ENCODE results near the gene SPARC. TPM values are rescaled to one million over a fixed set of nuclear protein-coding genes. Genes with fewer than 3 reads are reported as not detected.

SPARC gene
- total and polyA plus RNA-seq, 2 experiments from 2014 or later, result 4,089 to 16,729 TPM

- Histone ChIP-seq H3K4me1 (ENCODE audit: insufficient read depth) (no peaks in the 10 kb centered on the region), H3K4me2 (no peak overlapping the region), H3K9me2 (replicated peaks; ENCODE audit: insufficient read depth) (no peaks in the 10 kb centered on the region), H3K79me2 (no peaks in the 10 kb centered on the region), H3K27me3 (no peaks in the 10 kb centered on the region), H4K20me1 (ENCODE audit: insufficient read depth, poor library complexity, severe bottlenecking) (no peaks in the 10 kb centered on the region), H3K9me3 (ENCODE audit: low read depth) (no peaks in the 10 kb centered on the region), H3K27ac (no peak overlapping the region), H3K4me3 (no peak overlapping the region), H3K36me3 (replicated peaks; ENCODE audit: insufficient read depth, low read depth) (no peaks in the 10 kb centered on the region), H2AFZ (no peak overlapping the region)
- 42% methylated on average over 7 of the region's 7 CpGs for WGBS (ENCODE audit: low lambda C conversion rate, missing lambda C conversion rate)
- no peak for TF ChIP-seq EZH2phosphoT487 (IDR thresholded peaks at IDR 0.05; ENCODE audit: low read depth, severe bottlenecking, unreplicated experiment)
- no peak for TF ChIP-seq CTCF (IDR thresholded peaks at IDR 0.05; ENCODE audit: poor library complexity)
- no peak for TF ChIP-seq EZH2 (IDR thresholded peaks at IDR 0.05; ENCODE audit: borderline replicate concordance)
- DNase-seq (ENCODE audit: low spot score), result no peak
Observed at GRCh38 chr5:151648988-151649387, 37.7 kb downstream of the SPARC start.

GRCh38 chr5:151648089-151648488 lies 38.6 kb downstream of the SPARC start:
- Histone ChIP-seq H4K20me1 (ENCODE audit: insufficient read depth, poor library complexity, severe bottlenecking) (no peaks in the 10 kb centered on the region), H3K9me3 (ENCODE audit: low read depth) (no peaks in the 10 kb centered on the region), H3K4me3 (no peak overlapping the region), H3K4me1 (ENCODE audit: insufficient read depth) (no peaks in the 10 kb centered on the region), H3K27ac (no peak overlapping the region), H3K27me3 (no peaks in the 10 kb centered on the region), H3K9me2 (replicated peaks; ENCODE audit: insufficient read depth) (no peaks in the 10 kb centered on the region), H3K36me3 (replicated peaks; ENCODE audit: insufficient read depth, low read depth) (no peaks in the 10 kb centered on the region), H2AFZ (no peak overlapping the region), H3K79me2 (no peaks in the 10 kb centered on the region), H3K4me2 (no peak overlapping the region)
- no peak for DNase-seq (ENCODE audit: low spot score)
- no peak for TF ChIP-seq EZH2phosphoT487 (IDR thresholded peaks at IDR 0.05; ENCODE audit: low read depth, severe bottlenecking, unreplicated experiment)
- no peak for TF ChIP-seq EZH2 (IDR thresholded peaks at IDR 0.05; ENCODE audit: borderline replicate concordance)
- TF ChIP-seq CTCF (IDR thresholded peaks at IDR 0.05; ENCODE audit: poor library complexity), result no peak
- 100% methylated on average over 2 of the region's 2 CpGs for WGBS (ENCODE audit: low lambda C conversion rate, missing lambda C conversion rate)

- H3K4me3 ChIP-seq, result no peak overlapping the region
- no peaks in the 10 kb centered on the region for H3K27me3 ChIP-seq
- no peaks in the 10 kb centered on the region for H3K36me3 ChIP-seq (replicated peaks; ENCODE audit: insufficient read depth, low read depth)
- no peak overlapping the region for H3K27ac ChIP-seq
- H3K79me2 ChIP-seq, result no peaks in the 10 kb centered on the region
- TF ChIP-seq EZH2phosphoT487 (IDR thresholded peaks at IDR 0.05; ENCODE audit: low read depth, severe bottlenecking, unreplicated experiment), result no peak
- WGBS (ENCODE audit: low lambda C conversion rate, missing lambda C conversion rate), result 81% methylated on average over 5 of the region's 5 CpGs
- no peak overlapping the region for H3K4me2 ChIP-seq
- H2AFZ ChIP-seq, result no peak overlapping the region
- H3K9me2 ChIP-seq (replicated peaks; ENCODE audit: insufficient read depth), result no peaks in the 10 kb centered on the region
- no peaks in the 10 kb centered on the region for H3K4me1 ChIP-seq (ENCODE audit: insufficient read depth)
- no peaks in the 10 kb centered on the region for H3K9me3 ChIP-seq (ENCODE audit: low read depth)
- no peaks in the 10 kb centered on the region for H4K20me1 ChIP-seq (ENCODE audit: insufficient read depth, poor library complexity, severe bottlenecking)
- DNase-seq (ENCODE audit: low spot score), result no peak
Observed at GRCh38 chr5:151647320-151647861, 39.3 kb downstream of the SPARC start.

- WGBS (ENCODE audit: low lambda C conversion rate, missing lambda C conversion rate), result 90% methylated on average over 5 of the region's 5 CpGs
- Histone ChIP-seq H3K27me3 (no peaks in the 10 kb centered on the region), H4K20me1 (ENCODE audit: insufficient read depth, poor library complexity, severe bottlenecking) (no peaks in the 10 kb centered on the region), H3K4me1 (ENCODE audit: insufficient read depth) (no peaks in the 10 kb centered on the region), H3K4me2 (no peak overlapping the region), H3K9me2 (replicated peaks; ENCODE audit: insufficient read depth) (no peaks in the 10 kb centered on the region), H2AFZ (no peak overlapping the region), H3K9me3 (ENCODE audit: low read depth) (no peaks in the 10 kb centered on the region), H3K79me2 (no peaks in the 10 kb centered on the region), H3K27ac (no peak overlapping the region), H3K36me3 (replicated peaks; ENCODE audit: insufficient read depth, low read depth) (no peaks in the 10 kb centered on the region), H3K4me3 (no peak overlapping the region)
- TF ChIP-seq EZH2 (IDR thresholded peaks at IDR 0.05; ENCODE audit: borderline replicate concordance) (no peak), EZH2phosphoT487 (IDR thresholded peaks at IDR 0.05; ENCODE audit: low read depth, severe bottlenecking, unreplicated experiment) (no peak), CTCF (IDR thresholded peaks at IDR 0.05; ENCODE audit: poor library complexity) (no peak)
- no peak for DNase-seq (ENCODE audit: low spot score)
Observed at GRCh38 chr5:151646334-151646733, 40.4 kb downstream of the SPARC start.

Data from hepatocyte (in vitro differentiated cells).